ENCODE results near the gene CSTF3.

Gene CSTF3

GRCh38 chr11:33161120-33162005 lies at the start of gene CSTF3:
Gene CSTF3, minus strand, starts transcription at chr11:33161480. Its CDS starts 155 bp downstream, at chr11:33161325.
- TF ChIP-seq CTCF (IDR thresholded peaks at IDR 0.05; ENCODE audit: low read depth, low read length) = peak; percentile 27
- in situ Hi-C loops (cut with HindIII; ENCODE audit: low sequenced_read_pairs) = no loop called here
- peak within 1 kb of the TSS; percentile 93 for H3K4me3 ChIP-seq (ENCODE audit: low read depth, low read length)
- DNase-seq (ENCODE audit: low read depth, low spot score) = peak; percentile 99

- no peak for TF ChIP-seq CTCF (IDR thresholded peaks at IDR 0.05; ENCODE audit: low read depth, low read length)
- no peak for DNase-seq (ENCODE audit: low read depth, low spot score)
- in situ Hi-C loops (cut with HindIII; ENCODE audit: low sequenced_read_pairs) = no loop called here
- no peak overlapping the region for H3K4me3 ChIP-seq (ENCODE audit: low read depth, low read length)
These were observed 46.9 kb upstream of the CSTF3 start for GRCh38 chr11:33208150-33208549.

- peak; percentile 5 for DNase-seq (ENCODE audit: low read depth, low spot score)
- no peak for TF ChIP-seq CTCF (IDR thresholded peaks at IDR 0.05; ENCODE audit: low read depth, low read length)
- no peak overlapping the region for H3K4me3 ChIP-seq (ENCODE audit: low read depth, low read length)
- in situ Hi-C loops (cut with HindIII; ENCODE audit: low sequenced_read_pairs) = no loop called here
These were observed 46.2 kb upstream of the CSTF3 start for GRCh38 chr11:33207408-33207985.

- DNase-seq (ENCODE audit: low read depth, low spot score) = no peak
- TF ChIP-seq CTCF (IDR thresholded peaks at IDR 0.05; ENCODE audit: low read depth, low read length) = no peak
- in situ Hi-C loops (cut with HindIII; ENCODE audit: low sequenced_read_pairs) = no loop called here
- H3K4me3 ChIP-seq (ENCODE audit: low read depth, low read length) = no peak overlapping the region
These were observed 36.8 kb upstream of the CSTF3 start for GRCh38 chr11:33197915-33198727.

GRCh38 chr11:33195462-33196173 lies 34.3 kb upstream of the CSTF3 start:
- no peak for DNase-seq (ENCODE audit: low read depth, low spot score)
- in situ Hi-C loops (cut with HindIII; ENCODE audit: low sequenced_read_pairs) = no loop called here
- no peak for TF ChIP-seq CTCF (IDR thresholded peaks at IDR 0.05; ENCODE audit: low read depth, low read length)
- H3K4me3 ChIP-seq (ENCODE audit: low read depth, low read length) = no peak overlapping the region

- DNase-seq (ENCODE audit: low read depth, low spot score) = no peak
- in situ Hi-C loops (cut with HindIII; ENCODE audit: low sequenced_read_pairs) = no loop called here
- H3K4me3 ChIP-seq (ENCODE audit: low read depth, low read length) = no peak overlapping the region
- no peak for TF ChIP-seq CTCF (IDR thresholded peaks at IDR 0.05; ENCODE audit: low read depth, low read length)
These were observed 33.2 kb upstream of the CSTF3 start for GRCh38 chr11:33194455-33194854.
